Spinal cord (tissue), 10 donors: ENCODE results near the gene DUSP5. TPM values are rescaled to one million over a fixed set of nuclear protein-coding genes. Genes with fewer than 3 reads are reported as not detected.
"Not testable (repeated sequence)": the region's sequence is repeated elsewhere in the genome, so short reads cannot be mapped to it uniquely, and the experiment has no call there.

Experiments
- DNase-seq, 6 donors: peaks; one replicate each; pipeline versions ENCODE4 v3.0.0 to v3.0.0-alpha.2; 2013 to 2015; ENCODE audit warnings: low spot score in 6 of 6, low read depth in 4 of 6
- H3K27ac ChIP-seq: one replicate; pipeline ENCODE4 v1.5.1; 2013; ENCODE audit warnings: low read depth, low read length, control low read depth
- H3K27me3 ChIP-seq: one replicate; pipeline ENCODE4 v1.6.1; 2013; ENCODE audit warnings: low read length; ENCODE audit not compliant: control insufficient read depth, insufficient read depth
- H3K36me3 ChIP-seq: one replicate; pipeline ENCODE4 v1.6.1; 2013; ENCODE audit warnings: low read length; ENCODE audit not compliant: control insufficient read depth, insufficient read depth
- H3K4me1 ChIP-seq: one replicate; pipeline ENCODE4 v1.6.1; 2013; ENCODE audit warnings: low read length; ENCODE audit not compliant: control insufficient read depth, insufficient read depth
- H3K4me3 ChIP-seq: one replicate; pipeline ENCODE4 v1.5.1; 2013; ENCODE audit warnings: low read depth, low read length, control low read depth
- H3K9me3 ChIP-seq: one replicate; pipeline ENCODE4 v1.6.1; 2013; ENCODE audit warnings: low read length; ENCODE audit not compliant: control insufficient read depth, insufficient read depth
- WGBS: methylation state at CpG from one replicate; pipeline ENCODE4 v1.1.5; 2013; ENCODE audit warnings: missing lambda C conversion rate; ENCODE audit not compliant: insufficient coverage; 5-methylcytosine and 5-hydroxymethylcytosine counted together
- polyA plus RNA-seq, 2 donors: library from polyadenylated mRNA; unstranded; fragments of 120-200 nt; gene quantifications; one replicate each; pipeline ENCODE4 v1.2.1, GENCODE V29; 2013; ENCODE audit not compliant: insufficient read length in 2 of 2
- total RNA-seq, 2 donors: library from RNA; depleted of rRNA in 1 of 2; stranded (reverse); fragments of 120-200 nt in 1 of 2; fragments of >200 nt in 1 of 2; gene quantifications; one replicate each; pipeline versions ENCODE4 v1.2.3 to v1.2.4, GENCODE V29; 2013 to 2014
- donor health status: healthy.

The DUSP5 gene
- total and polyA plus RNA-seq, 4 donors, result 4.7 to 11.2 (median 5.8) TPM

- H3K27ac ChIP-seq, result no peak overlapping the region
- H3K36me3 ChIP-seq, result no peaks in the 10 kb centered on the region
- DNase-seq, result no peak
- H3K4me3 ChIP-seq, result no peak overlapping the region
- peaks cover 7% of the 10 kb centered on the region for H3K4me1 ChIP-seq
- peaks cover 9% of the 10 kb centered on the region for H3K27me3 ChIP-seq
- H3K9me3 ChIP-seq, result no peaks in the 10 kb centered on the region
- 71% methylated on average over 2 of the region's 9 CpGs for WGBS
Observed at GRCh38 chr10:110525349-110526260, 27.9 kb downstream of the DUSP5 start.

GRCh38 chr10:110527731-110528171, 30.0 kb downstream of the DUSP5 start:
- peaks cover 10% of the 10 kb centered on the region for H3K27me3 ChIP-seq
- H3K36me3 ChIP-seq, result no peaks in the 10 kb centered on the region
- no peak overlapping the region for H3K4me3 ChIP-seq
- WGBS, result 96% methylated on average over 9 of the region's 9 CpGs
- peaks cover 7% of the 10 kb centered on the region for H3K4me1 ChIP-seq
- DNase-seq, result no peak
- H3K9me3 ChIP-seq, result no peaks in the 10 kb centered on the region
- H3K27ac ChIP-seq, result no peak overlapping the region

- Histone ChIP-seq H3K9me3 (no peaks in the 10 kb centered on the region), H3K27me3 (peaks cover 10% of the 10 kb centered on the region), H3K4me3 (no peak overlapping the region), H3K4me1 (peaks cover 7% of the 10 kb centered on the region), H3K27ac (no peak overlapping the region), H3K36me3 (no peaks in the 10 kb centered on the region)
- WGBS, result 62% methylated on average over 2 of the region's 5 CpGs
- DNase-seq, result no peak
Observed at GRCh38 chr10:110528224-110528996, 30.7 kb downstream of the DUSP5 start.

GRCh38 chr10:110528997-110529524, 31.4 kb downstream of the DUSP5 start:
- H3K4me1 ChIP-seq, DNase-seq, H3K9me3 ChIP-seq, H3K4me3 ChIP-seq, H3K27ac ChIP-seq, H3K36me3 ChIP-seq: not testable (repeated sequence)
- H3K27me3 ChIP-seq, result peaks cover 10% of the 10 kb centered on the region
- 90% methylated on average over 8 of the region's 8 CpGs for WGBS

GRCh38 chr10:110529596-110530011, 31.9 kb downstream of the DUSP5 start:
- H3K4me3 ChIP-seq, result no peak overlapping the region
- peaks cover 7% of the 10 kb centered on the region for H3K4me1 ChIP-seq
- no peaks in the 10 kb centered on the region for H3K36me3 ChIP-seq
- WGBS, result 70% methylated on average over 2 of the region's 6 CpGs
- H3K9me3 ChIP-seq, result no peaks in the 10 kb centered on the region
- no peak overlapping the region for H3K27ac ChIP-seq
- no peak for DNase-seq
- peaks cover 10% of the 10 kb centered on the region for H3K27me3 ChIP-seq

GRCh38 chr10:110530131-110530831, 32.6 kb downstream of the DUSP5 start:
- WGBS, result 5% methylated on average over 30 of the region's 35 CpGs
- no peak overlapping the region for H3K4me3 ChIP-seq

GRCh38 chr10:110531687-110532086, 34.0 kb downstream of the DUSP5 start:
- peaks cover 7% of the 10 kb centered on the region for H3K4me1 ChIP-seq
- no CpG with 5 or more reads among the region's 2 CpGs for WGBS
- H3K4me3 ChIP-seq, result no peak overlapping the region
- DNase-seq, result no peak
- no peaks in the 10 kb centered on the region for H3K9me3 ChIP-seq
- H3K27ac ChIP-seq, result no peak overlapping the region
- no peaks in the 10 kb centered on the region for H3K36me3 ChIP-seq
- H3K27me3 ChIP-seq, result peaks cover 10% of the 10 kb centered on the region

More at GRCh38 chr10:110530131-110530831, 32.6 kb downstream of the DUSP5 start:
- peak in 1 of 6 donors; percentile 11 for DNase-seq
- Histone ChIP-seq H3K36me3 (no peaks in the 10 kb centered on the region), H3K4me1 (peaks cover 7% of the 10 kb centered on the region), H3K27ac (no peak overlapping the region), H3K27me3 (peaks cover 10% of the 10 kb centered on the region), H3K9me3 (no peaks in the 10 kb centered on the region)

- not testable (repeated sequence) for H3K27ac ChIP-seq, H3K36me3 ChIP-seq, H3K4me1 ChIP-seq, DNase-seq, H3K9me3 ChIP-seq, H3K4me3 ChIP-seq
- H3K27me3 ChIP-seq, result peaks cover 10% of the 10 kb centered on the region
- WGBS, result 75% methylated on average over 3 of the region's 4 CpGs
Observed at GRCh38 chr10:110532628-110533027, 34.9 kb downstream of the DUSP5 start.

- peaks cover 10% of the 10 kb centered on the region for H3K27me3 ChIP-seq
- H3K36me3 ChIP-seq, result no peaks in the 10 kb centered on the region
- DNase-seq, result no peak
- H3K9me3 ChIP-seq, result no peaks in the 10 kb centered on the region
- H3K4me3 ChIP-seq, result no peak overlapping the region
- H3K27ac ChIP-seq, result no peak overlapping the region
- peaks cover 7% of the 10 kb centered on the region for H3K4me1 ChIP-seq
- 39% methylated on average over 2 of the region's 3 CpGs for WGBS
Observed at GRCh38 chr10:110533149-110533548, 35.4 kb downstream of the DUSP5 start.
